GM12878 (cell line): ENCODE measurements around the gene GLYAT. TPM values are rescaled to one million over a fixed set of nuclear protein-coding genes. Genes with fewer than 3 reads are reported as not detected.

ENCODE experiments used
- CHD1 ChIP-seq: IDR thresholded peaks from 2 replicates; pipeline ENCODE4 v1.6.1; 2012; ENCODE audit warnings: low read depth, low read length, improper control_type of control experiment
- CHD2 ChIP-seq: IDR thresholded peaks from 2 replicates; pipeline ENCODE4 v1.6.1; 2011; ENCODE audit warnings: low read depth, low read length, improper control_type of control experiment, borderline replicate concordance
- HDAC6 ChIP-seq: fragments of 200-600 bp; sonication (generic); IDR thresholded peaks from one replicate; pipeline ENCODE4 v1.8.0; 2017; ENCODE audit warnings: antibody characterized with exemption; ENCODE audit not compliant: unreplicated experiment
- IRF4 ChIP-seq: IDR thresholded peaks from 2 replicates; pipeline ENCODE4 v1.6.1; 2011; ENCODE audit warnings: low read depth, low read length
- ZNF274 ChIP-seq: IDR thresholded peaks from one replicate; pipeline ENCODE4 v1.8.0; 2011; ENCODE audit not compliant: insufficient read length, insufficient read depth
- ZNF384 ChIP-seq: IDR thresholded peaks from 2 replicates; pipeline ENCODE4 v1.6.1; 2012; ENCODE audit warnings: low read depth, mild to moderate bottlenecking, low read length, improper control_type of control experiment, borderline replicate concordance
- polyA plus RNA-seq, 11 experiments: library from polyadenylated mRNA; depleted of rRNA in 4 of 11; unstranded in 6 of 11; stranded (reverse) in 5 of 11; fragments of >200 nt; fragmentation: Nextera tagmentation in 4 of 11; fragmentation: Illumina TruSeq in 1 of 11; extraction: Ambion mirVana in 4 of 11; extraction: Trizol in 1 of 11; gene quantifications; 1 replicate in 1 of 11; 2 replicates in 10 of 11; pipeline versions ENCODE4 v1.2.1 to v1.2.3, GENCODE V29; 2011 to 2016; ENCODE audit warnings: inconsistent platforms in 2 of 11, missing spikeins in 2 of 11, low read depth in 1 of 11
- total RNA-seq, 4 experiments: library from RNA; depleted of rRNA in 3 of 4; stranded (reverse); fragments of >200 nt in 3 of 4; fragmentation: Illumina TruSeq in 1 of 4; extraction: Trizol in 1 of 4; gene quantifications; 2 replicates each; pipeline versions ENCODE4 v1.2.1 to v1.2.3, GENCODE V29; 2013 to 2021
- TF ChIP-seq, protein P1 (sequence below): fragments of 450-650 bp; formaldehyde crosslinking; IDR thresholded peaks from 2 replicates; pipeline ENCODE4 v1.4.0; 2022; ENCODE audit warnings: mild to moderate bottlenecking, moderate library complexity
- TF ChIP-seq, protein P2 (sequence below): fragments of 450-650 bp; IDR thresholded peaks from 2 replicates; pipeline ENCODE4 v1.6.1; 2017; ENCODE audit warnings: low read depth, mild to moderate bottlenecking, moderate library complexity

The GLYAT gene
- total and polyA plus RNA-seq, 10 of the 15 experiments (the other 5 are each of a cell fraction or from before 2014, with no cell fraction given): 0.18 TPM; not detected in 9

GRCh38 chr11:58734681-58735490 lies 3.1 kb upstream of the GLYAT start (continued):
- TF ChIP-seq, protein P1, sequence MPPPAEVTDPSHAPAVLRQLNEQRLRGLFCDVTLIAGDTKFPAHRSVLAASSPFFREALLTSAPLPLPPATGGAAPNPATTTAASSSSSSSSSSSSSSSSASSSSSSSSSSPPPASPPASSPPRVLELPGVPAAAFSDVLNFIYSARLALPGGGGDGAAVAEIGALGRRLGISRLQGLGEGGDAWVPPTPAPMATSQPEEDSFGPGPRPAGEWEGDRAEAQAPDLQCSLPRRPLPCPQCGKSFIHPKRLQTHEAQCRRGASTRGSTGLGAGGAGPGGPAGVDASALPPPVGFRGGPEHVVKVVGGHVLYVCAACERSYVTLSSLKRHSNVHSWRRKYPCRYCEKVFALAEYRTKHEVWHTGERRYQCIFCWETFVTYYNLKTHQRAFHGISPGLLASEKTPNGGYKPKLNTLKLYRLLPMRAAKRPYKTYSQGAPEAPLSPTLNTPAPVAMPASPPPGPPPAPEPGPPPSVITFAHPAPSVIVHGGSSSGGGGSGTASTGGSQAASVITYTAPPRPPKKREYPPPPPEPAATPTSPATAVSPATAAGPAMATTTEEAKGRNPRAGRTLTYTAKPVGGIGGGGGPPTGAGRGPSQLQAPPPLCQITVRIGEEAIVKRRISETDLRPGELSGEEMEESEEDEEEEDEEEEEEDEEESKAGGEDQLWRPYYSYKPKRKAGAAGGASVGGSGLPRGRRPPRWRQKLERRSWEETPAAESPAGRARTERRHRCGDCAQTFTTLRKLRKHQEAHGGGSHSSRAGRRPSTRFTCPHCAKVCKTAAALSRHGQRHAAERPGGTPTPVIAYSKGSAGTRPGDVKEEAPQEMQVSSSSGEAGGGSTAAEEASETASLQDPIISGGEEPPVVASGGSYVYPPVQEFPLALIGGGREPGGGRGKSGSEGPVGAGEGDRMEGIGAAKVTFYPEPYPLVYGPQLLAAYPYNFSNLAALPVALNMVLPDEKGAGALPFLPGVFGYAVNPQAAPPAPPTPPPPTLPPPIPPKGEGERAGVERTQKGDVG (CRISPR knock-in tag): no peak
- TF ChIP-seq CHD2 (no peak), ZNF274 (no peak), ZNF384 (no peak), CHD1 (no peak), HDAC6 (no peak), IRF4 (no peak)
- TF ChIP-seq, protein P2, sequence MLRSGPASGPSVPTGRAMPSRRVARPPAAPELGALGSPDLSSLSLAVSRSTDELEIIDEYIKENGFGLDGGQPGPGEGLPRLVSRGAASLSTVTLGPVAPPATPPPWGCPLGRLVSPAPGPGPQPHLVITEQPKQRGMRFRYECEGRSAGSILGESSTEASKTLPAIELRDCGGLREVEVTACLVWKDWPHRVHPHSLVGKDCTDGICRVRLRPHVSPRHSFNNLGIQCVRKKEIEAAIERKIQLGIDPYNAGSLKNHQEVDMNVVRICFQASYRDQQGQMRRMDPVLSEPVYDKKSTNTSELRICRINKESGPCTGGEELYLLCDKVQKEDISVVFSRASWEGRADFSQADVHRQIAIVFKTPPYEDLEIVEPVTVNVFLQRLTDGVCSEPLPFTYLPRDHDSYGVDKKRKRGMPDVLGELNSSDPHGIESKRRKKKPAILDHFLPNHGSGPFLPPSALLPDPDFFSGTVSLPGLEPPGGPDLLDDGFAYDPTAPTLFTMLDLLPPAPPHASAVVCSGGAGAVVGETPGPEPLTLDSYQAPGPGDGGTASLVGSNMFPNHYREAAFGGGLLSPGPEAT: no peak
